BLaER1 treated with 17β-estradiol and CSF1 and Interleukin-3, amounts not matched to agents 10 nM and 100 nM (cell line): ENCODE data around the gene SNED1.

Source experiments
- H3K27ac ChIP-seq, 11 experiments: shearing (Covaris generic); formaldehyde crosslinking; 2 replicates each; pipeline ENCODE4 v1.8.1; 2022
- H3K27me3 ChIP-seq, 11 experiments: shearing (Covaris generic); formaldehyde crosslinking; 2 replicates each; pipeline ENCODE4 v1.8.1; 2022
- H3K36me3 ChIP-seq, 11 experiments: shearing (Covaris generic); formaldehyde crosslinking; 2 replicates each; pipeline ENCODE4 v1.8.1; 2022
- H3K4me1 ChIP-seq, 10 experiments: shearing (Covaris generic); formaldehyde crosslinking; 2 replicates each; pipeline ENCODE4 v1.8.1; 2022
- H3K4me2 ChIP-seq, 11 experiments: shearing (Covaris generic); formaldehyde crosslinking; 2 replicates each; pipeline ENCODE4 v1.8.1; 2022
- H3K4me3 ChIP-seq, 10 experiments: shearing (Covaris generic); formaldehyde crosslinking; 2 replicates each; pipeline ENCODE4 v1.8.1; 2022
- H3K9ac ChIP-seq, 11 experiments: shearing (Covaris generic); formaldehyde crosslinking; 2 replicates each; pipeline ENCODE4 v1.8.1; 2022
- H3K9me3 ChIP-seq, 11 experiments: shearing (Covaris generic); formaldehyde crosslinking; replicated peaks in 1 of 11; 2 replicates each; pipeline ENCODE4 v1.8.1; 2022
- H4K20me1 ChIP-seq, 11 experiments: shearing (Covaris generic); formaldehyde crosslinking; 2 replicates each; pipeline ENCODE4 v1.8.1; 2022
- Cebpa-rat ChIP-seq, 11 experiments: shearing (Covaris generic); IDR thresholded peaks; 2 replicates each; pipeline ENCODE4 v1.8.1; 2022

SNED1 gene

DNA sequence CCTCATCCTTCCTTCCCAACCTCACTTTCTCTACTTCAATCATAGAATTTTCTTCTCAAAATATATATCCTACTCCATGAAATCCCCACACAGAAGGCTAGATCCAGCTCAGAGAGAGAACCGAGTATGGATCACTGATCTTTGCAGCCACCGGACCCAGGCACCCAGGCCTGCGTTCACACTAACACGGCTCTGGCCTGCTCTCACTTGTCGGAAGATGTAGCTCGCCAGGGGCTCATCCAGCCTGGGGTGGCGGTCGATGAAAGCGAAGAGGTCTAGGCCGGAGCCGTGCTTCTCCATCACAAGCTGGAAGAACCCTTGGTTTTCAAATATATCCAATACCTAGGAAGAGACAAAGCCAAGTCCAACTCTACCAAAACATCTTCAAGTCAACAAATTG lies 116.4 kb downstream of the SNED1 start:
- Histone ChIP-seq H3K27ac (no peak overlapping the region), H4K20me1 (peaks cover 0 to 12% (median 0%) of the 10 kb centered on the region in 11 experiments; a peak in 2 of 22 replicates), H3K9ac (no peak overlapping the region), H3K9me3 (no peaks in the 10 kb centered on the region), H3K27me3 (no peaks in the 10 kb centered on the region), H3K4me1 (peaks cover 11 to 30% (median 22%) of the 10 kb centered on the region in 10 experiments), H3K36me3 (peaks cover 11 to 70% (median 51%) of the 10 kb centered on the region in 11 experiments; a peak in 20 of 22 replicates), H3K4me2 (no peak overlapping the region), H3K4me3 (no peak overlapping the region)
- no peak for TF ChIP-seq Cebpa-rat (IDR thresholded peaks at IDR 0.05)

DNA sequence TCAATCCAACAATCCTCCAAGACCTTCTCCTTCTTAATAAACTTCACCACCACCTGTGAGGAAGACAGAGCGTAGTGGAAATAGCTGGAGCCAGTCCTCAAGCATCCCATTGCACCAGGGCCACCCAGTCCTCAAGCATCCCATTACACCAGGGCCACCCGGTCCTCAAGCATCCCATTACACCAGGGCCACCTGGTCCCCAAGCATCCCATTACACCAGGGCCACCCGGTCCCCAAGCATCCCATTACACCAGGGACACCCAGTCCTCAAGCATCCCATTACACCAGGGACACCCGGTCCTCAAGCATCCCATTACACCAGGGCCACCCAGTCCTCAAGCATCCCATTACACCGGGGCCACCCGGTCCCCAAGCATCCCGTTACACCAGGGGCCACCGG lies 116.9 kb downstream of the SNED1 start:
- Histone ChIP-seq H3K4me2 (no peak overlapping the region), H3K27ac (no peak overlapping the region), H3K9me3 (peaks cover 0 to 3% (median 0%) of the 10 kb centered on the region in 11 experiments; a peak in 4 of 22 replicates), H3K4me3 (no peak overlapping the region), H3K4me1 (peaks cover 9 to 24% (median 17%) of the 10 kb centered on the region in 10 experiments), H3K27me3 (no peaks in the 10 kb centered on the region), H3K36me3 (peaks cover 12 to 72% (median 55%) of the 10 kb centered on the region in 11 experiments; a peak in 21 of 22 replicates), H3K9ac (no peak overlapping the region), H4K20me1 (peaks cover 0 to 12% (median 0%) of the 10 kb centered on the region in 11 experiments; a peak in 2 of 22 replicates)
- TF ChIP-seq Cebpa-rat (IDR thresholded peaks at IDR 0.05) = no peak

DNA sequence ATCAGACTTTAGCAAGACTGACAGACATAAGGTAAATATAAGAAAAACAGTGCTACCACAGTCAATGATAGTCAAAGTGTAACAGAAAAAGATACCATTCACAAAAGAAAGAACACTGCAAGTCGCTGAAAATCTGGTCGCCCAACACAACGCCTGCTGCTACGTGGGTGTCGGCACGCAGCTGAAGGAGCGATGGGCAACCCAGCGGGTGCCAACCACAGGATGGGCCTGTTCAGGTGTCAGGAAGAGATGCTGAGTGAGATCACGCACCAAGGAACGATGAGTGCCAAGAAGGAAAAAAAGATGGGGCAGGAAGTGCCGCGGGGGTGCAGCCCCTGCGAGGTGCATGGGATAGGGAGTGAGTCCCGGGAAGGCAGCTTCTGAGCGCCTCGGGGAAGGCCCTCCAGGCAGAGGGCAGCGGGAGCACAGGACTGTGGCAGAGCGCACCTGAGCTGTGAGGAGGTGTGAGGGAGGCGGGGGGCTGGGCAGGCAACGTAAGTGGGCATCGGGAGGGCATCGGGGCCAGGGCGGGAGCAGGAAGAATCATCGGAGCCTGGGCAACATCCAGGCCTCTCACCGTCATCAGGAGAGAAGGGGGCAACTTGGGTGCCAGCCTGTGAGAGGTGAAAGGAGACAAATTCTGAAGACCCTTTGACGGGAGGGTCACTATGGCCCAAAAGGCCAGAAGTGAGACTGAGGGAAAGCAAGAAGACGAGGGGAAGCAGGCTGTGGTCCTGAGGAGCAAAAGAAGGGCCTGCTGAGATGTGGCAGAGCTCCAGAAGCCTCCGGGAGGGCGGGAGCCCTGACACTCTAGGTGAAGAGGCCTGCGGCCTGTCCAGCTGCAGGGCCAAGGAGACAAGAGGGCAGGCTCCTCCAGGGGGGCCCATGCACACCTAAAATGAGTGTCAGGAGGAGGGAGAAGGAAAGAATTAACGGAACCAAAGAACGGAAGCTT lies 118.5 kb downstream of the SNED1 start:
- H3K4me3 ChIP-seq = no peak overlapping the region
- H3K4me1 ChIP-seq = peaks cover 0 to 9% (median 1%) of the 10 kb centered on the region in 10 experiments; a peak in 9 of 20 replicates
- H3K9me3 ChIP-seq = peaks cover 0 to 11% (median 6%) of the 10 kb centered on the region in 11 experiments; a peak in 11 of 22 replicates
- H3K27ac ChIP-seq = no peak overlapping the region
- no peak overlapping the region for H3K4me2 ChIP-seq
- TF ChIP-seq Cebpa-rat (IDR thresholded peaks at IDR 0.05) = no peak
- H3K9ac ChIP-seq = 0 out of 22 replicates have a peak overlapping the region, but pooled peaks of 1 of the 11 experiments have one; percentile 19
- peaks cover 0 to 5% (median 0%) of the 10 kb centered on the region in 11 experiments; a peak in 2 of 22 replicates for H4K20me1 ChIP-seq
- peaks cover 16 to 80% (median 63%) of the 10 kb centered on the region in 11 experiments for H3K36me3 ChIP-seq
- H3K27me3 ChIP-seq = no peaks in the 10 kb centered on the region

DNA sequence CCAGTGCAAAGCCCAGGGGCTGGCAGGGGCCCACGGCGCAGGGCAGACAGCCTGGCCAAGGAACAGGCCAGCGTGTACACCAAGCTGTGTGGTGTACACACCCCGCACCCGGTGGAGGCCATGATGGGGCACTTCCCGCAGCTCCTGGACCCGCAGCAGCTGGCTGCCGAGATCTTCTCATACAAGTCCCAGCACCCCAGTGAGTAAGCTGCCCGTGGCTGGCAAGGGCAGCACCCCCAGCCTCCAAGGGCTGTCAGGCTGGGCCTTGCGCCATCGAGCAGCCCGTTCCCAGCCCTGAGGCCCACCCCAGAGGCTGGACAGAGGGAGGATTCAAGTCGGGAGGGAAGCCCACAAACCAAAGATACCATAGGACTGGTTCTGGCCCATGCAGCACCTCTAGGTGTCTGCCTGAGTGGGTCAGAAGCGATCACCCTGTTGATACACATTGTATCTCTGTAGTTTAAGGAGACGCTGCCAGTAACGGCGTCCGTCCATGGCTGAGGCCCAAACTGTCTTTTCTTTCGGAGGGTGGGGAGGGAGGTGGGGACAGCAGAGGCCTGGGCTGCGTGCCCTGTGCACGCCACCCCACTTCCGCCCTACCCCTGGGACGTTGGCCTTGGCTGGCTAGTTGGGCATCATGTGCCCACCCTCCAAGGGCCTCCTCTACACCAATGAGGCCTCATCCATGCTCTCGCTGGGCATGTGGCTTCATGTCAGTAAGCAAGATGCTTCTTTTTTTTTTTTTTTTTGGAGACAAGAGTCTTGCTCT lies 120.5 kb downstream of the SNED1 start:
- Histone ChIP-seq H4K20me1 (peaks cover 0 to 5% (median 0%) of the 10 kb centered on the region in 11 experiments; a peak in 3 of 22 replicates), H3K4me2 (no peak overlapping the region), H3K9me3 (peaks cover 0 to 11% (median 6%) of the 10 kb centered on the region in 11 experiments; a peak in 11 of 22 replicates), H3K27me3 (no peaks in the 10 kb centered on the region), H3K4me3 (no peak overlapping the region), H3K9ac (no peak overlapping the region), H3K4me1 (no peaks in the 10 kb centered on the region), H3K27ac (no peak overlapping the region), H3K36me3 (peaks cover 23 to 77% (median 66%) of the 10 kb centered on the region in 11 experiments)
- TF ChIP-seq Cebpa-rat (IDR thresholded peaks at IDR 0.05) = no peak

DNA sequence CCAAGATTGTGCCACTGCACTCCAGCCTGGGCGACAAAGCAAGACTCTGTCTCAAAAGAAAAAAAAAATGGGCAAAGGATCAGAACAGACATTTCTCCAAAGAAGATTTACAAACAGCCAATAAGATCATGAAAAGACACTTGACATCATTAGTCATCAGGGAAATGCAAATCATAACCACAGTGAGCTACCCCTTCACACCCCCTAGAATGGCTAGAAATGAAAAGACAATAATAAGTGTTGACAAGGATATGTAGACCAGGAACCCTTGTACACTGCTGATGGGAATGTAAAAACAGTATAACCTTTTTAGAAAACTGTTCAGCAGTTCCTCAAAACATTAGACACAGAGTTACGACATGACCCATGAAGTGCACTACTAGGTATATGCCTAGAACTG lies 122.0 kb downstream of the SNED1 start:
- Histone ChIP-seq H4K20me1 (peaks cover 0 to 5% (median 0%) of the 10 kb centered on the region in 11 experiments; a peak in 3 of 22 replicates), H3K4me1 (no peaks in the 10 kb centered on the region), H3K9me3 (peaks cover 0 to 11% (median 6%) of the 10 kb centered on the region in 11 experiments; a peak in 11 of 22 replicates), H3K36me3 (peaks cover 12 to 76% (median 62%) of the 10 kb centered on the region in 11 experiments), H3K27me3 (no peaks in the 10 kb centered on the region), H3K4me2 (no peak overlapping the region), H3K27ac (no peak overlapping the region), H3K9ac (no peak overlapping the region), H3K4me3 (no peak overlapping the region)
- no peak for TF ChIP-seq Cebpa-rat (IDR thresholded peaks at IDR 0.05)

DNA sequence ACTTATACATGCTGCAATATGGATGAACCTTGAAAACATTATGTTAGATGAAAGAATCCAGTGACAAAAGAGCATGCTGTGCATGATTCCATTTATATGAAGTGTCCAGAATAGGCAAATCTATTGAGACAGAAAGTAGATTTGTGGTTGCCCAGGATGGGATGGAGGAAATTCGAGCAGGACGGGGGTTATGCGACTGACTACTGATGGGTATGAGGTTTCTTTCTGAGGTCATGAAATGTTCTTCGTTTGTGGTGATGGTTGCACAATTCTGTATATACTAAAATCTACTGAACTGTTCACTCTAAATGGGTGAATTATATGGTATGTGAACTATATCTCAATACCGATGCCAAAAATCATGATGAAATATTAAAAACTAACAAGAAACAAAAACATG lies 122.6 kb downstream of the SNED1 start:
- no peak overlapping the region for H3K27ac ChIP-seq
- H3K27me3 ChIP-seq = no peaks in the 10 kb centered on the region
- H3K4me2 ChIP-seq = no peak overlapping the region
- H3K9me3 ChIP-seq = peaks cover 0 to 11% (median 6%) of the 10 kb centered on the region in 11 experiments; a peak in 11 of 22 replicates
- TF ChIP-seq Cebpa-rat (IDR thresholded peaks at IDR 0.05) = no peak
- no peak overlapping the region for H3K9ac ChIP-seq
- peaks cover 13 to 76% (median 62%) of the 10 kb centered on the region in 11 experiments for H3K36me3 ChIP-seq
- peaks cover 0 to 10% (median 0%) of the 10 kb centered on the region in 11 experiments; a peak in 2 of 22 replicates for H4K20me1 ChIP-seq
- no peaks in the 10 kb centered on the region for H3K4me1 ChIP-seq
- no peak overlapping the region for H3K4me3 ChIP-seq

DNA sequence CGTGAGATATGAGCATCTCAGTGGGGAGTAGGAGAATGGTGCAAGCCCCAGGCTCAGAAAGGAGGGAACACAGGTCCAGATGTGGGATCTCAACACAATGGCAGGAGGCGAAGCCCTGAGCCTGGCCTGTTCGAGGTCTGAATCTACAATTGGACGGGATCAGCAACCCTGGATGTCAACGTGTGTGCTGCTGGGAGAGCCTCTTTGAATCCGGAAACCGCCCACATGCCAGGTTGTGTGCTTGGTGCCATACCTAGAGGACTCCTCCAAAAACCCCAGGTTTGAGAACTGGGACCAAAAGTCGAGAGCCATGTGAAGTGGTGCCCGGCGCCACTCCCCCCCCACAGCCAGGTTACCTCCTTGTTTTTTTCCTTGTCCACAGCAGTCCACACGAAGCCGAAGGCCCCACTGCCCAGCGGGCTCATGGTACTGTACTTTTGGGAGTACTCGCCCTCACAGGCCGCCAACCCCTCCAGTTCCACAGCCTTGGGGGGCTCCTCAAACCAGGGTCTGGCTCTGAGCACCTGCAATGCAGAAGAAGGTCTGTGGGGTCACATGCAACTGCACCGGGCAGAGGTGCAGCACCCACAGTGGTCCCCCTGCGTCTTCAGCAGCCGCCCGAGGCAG lies 124.1 kb downstream of the SNED1 start:
- Histone ChIP-seq H3K4me3 (no peak overlapping the region), H3K36me3 (peaks cover 16 to 75% (median 64%) of the 10 kb centered on the region in 11 experiments), H3K4me1 (no peaks in the 10 kb centered on the region), H3K27ac (no peak overlapping the region), H4K20me1 (peaks cover 0 to 18% (median 0%) of the 10 kb centered on the region in 11 experiments; a peak in 1 of 22 replicates), H3K4me2 (no peak overlapping the region), H3K9ac (no peak overlapping the region), H3K9me3 (peaks cover 0 to 11% (median 6%) of the 10 kb centered on the region in 11 experiments; a peak in 11 of 22 replicates), H3K27me3 (no peaks in the 10 kb centered on the region)
- no peak for TF ChIP-seq Cebpa-rat (IDR thresholded peaks at IDR 0.05)

DNA sequence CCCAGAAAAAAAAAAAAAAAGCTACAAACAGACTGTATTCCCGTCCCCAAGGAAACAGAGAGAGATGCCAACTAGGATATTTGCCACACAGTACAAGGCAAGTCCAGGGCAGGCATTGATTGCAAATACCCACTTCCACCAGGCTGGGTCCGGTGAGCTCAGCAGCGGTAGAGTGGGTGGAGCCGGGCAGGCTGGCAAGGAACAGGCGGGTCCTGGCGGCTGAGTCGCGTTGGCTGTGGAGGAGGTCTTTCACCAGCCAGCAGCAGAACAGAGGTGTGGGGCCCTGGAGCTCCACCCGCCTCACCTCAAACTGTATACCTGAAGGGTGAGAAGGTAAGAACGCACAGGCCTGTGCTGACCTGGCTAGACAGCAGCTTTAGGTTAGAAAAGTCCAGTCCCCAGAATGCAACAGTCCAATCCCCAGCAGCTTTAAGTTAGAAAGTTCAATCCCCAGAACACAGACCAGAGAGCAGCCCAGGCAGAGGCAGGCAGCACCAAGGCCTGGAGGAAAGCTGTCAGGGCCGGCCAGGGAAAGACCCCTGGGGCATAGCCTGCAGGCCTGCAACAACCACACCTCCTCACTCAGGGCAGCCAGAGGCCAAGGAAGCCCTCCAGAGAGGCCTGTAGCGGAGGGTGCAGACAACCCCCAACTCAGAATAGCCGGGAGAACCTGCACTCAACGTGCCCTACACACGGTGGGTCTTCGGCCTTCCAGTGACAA lies 125.6 kb downstream of the SNED1 start:
- Histone ChIP-seq H4K20me1 (peaks cover 0 to 20% (median 0%) of the 10 kb centered on the region in 11 experiments; a peak in 1 of 22 replicates), H3K27me3 (no peaks in the 10 kb centered on the region), H3K9ac (no peak overlapping the region), H3K9me3 (peaks cover 0 to 11% (median 6%) of the 10 kb centered on the region in 11 experiments; a peak in 11 of 22 replicates), H3K36me3 (peaks cover 16 to 79% (median 60%) of the 10 kb centered on the region in 11 experiments), H3K27ac (no peak overlapping the region), H3K4me3 (no peak overlapping the region), H3K4me1 (peaks cover 0 to under 1% (median 0%) of the 10 kb centered on the region in 10 experiments; a peak in 1 of 20 replicates), H3K4me2 (no peak overlapping the region)
- no peak for TF ChIP-seq Cebpa-rat (IDR thresholded peaks at IDR 0.05)
